GM06990 (cell line): Measurements from ENCODE around the gene PPP1R13B.
"Not testable (repeated sequence)": the region's sequence is repeated elsewhere in the genome, so short reads cannot be mapped to it uniquely, and the experiment has no call there.

Source experiments
- DNase-seq: peaks from one replicate; pipeline ENCODE4 v3.0.0-alpha.2; 2011; ENCODE audit not compliant: insufficient read length; ENCODE audit errors: extremely low read depth
- H3K27me3 ChIP-seq: replicated peaks from 2 replicates; pipeline ENCODE4 v1.6.0; 2011; ENCODE audit warnings: low read length; ENCODE audit not compliant: control insufficient read depth, insufficient read depth
- H3K36me3 ChIP-seq: 2 replicates; pipeline ENCODE4 v1.5.1; 2011; ENCODE audit warnings: low read length; ENCODE audit not compliant: control insufficient read depth, insufficient read depth
- H3K4me3 ChIP-seq: replicated peaks from 2 replicates; pipeline ENCODE4 v1.5.1; 2011; ENCODE audit warnings: low read depth, mild to moderate bottlenecking, control low read depth, low read length
- TF ChIP-seq, protein P1 (sequence below): IDR thresholded peaks from 2 replicates; pipeline ENCODE4 v1.5.1; 2011; ENCODE audit warnings: low read length, control low read depth, mild to moderate bottlenecking, inconsistent platforms; ENCODE audit not compliant: insufficient read depth, poor library complexity, severe bottlenecking

PPP1R13B gene

DNA sequence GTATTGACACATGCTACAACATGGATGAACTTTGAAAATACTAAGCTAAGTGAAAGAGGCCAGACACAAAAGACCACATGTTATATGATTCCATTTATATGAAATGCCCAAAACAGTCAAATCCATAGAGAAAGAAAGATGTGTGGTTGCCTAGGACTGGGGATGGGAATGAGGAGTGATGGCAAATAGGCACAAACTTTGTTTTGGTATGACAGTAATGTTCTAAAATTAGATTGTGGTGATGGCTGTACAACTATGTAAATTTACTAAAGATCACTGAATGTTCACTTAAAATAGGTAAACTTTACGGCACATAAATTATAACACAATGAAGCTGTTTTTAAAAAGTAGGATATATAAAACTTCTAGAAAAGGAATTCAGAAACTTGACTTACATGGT, 41.7 kb downstream of the PPP1R13B start:
- no peak for DNase-seq
- Histone ChIP-seq H3K4me3 (no peak overlapping the region), H3K36me3 (no peaks in the 10 kb centered on the region), H3K27me3 (no peaks in the 10 kb centered on the region)
- TF ChIP-seq, protein P1, sequence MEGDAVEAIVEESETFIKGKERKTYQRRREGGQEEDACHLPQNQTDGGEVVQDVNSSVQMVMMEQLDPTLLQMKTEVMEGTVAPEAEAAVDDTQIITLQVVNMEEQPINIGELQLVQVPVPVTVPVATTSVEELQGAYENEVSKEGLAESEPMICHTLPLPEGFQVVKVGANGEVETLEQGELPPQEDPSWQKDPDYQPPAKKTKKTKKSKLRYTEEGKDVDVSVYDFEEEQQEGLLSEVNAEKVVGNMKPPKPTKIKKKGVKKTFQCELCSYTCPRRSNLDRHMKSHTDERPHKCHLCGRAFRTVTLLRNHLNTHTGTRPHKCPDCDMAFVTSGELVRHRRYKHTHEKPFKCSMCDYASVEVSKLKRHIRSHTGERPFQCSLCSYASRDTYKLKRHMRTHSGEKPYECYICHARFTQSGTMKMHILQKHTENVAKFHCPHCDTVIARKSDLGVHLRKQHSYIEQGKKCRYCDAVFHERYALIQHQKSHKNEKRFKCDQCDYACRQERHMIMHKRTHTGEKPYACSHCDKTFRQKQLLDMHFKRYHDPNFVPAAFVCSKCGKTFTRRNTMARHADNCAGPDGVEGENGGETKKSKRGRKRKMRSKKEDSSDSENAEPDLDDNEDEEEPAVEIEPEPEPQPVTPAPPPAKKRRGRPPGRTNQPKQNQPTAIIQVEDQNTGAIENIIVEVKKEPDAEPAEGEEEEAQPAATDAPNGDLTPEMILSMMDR, result no peak

DNA sequence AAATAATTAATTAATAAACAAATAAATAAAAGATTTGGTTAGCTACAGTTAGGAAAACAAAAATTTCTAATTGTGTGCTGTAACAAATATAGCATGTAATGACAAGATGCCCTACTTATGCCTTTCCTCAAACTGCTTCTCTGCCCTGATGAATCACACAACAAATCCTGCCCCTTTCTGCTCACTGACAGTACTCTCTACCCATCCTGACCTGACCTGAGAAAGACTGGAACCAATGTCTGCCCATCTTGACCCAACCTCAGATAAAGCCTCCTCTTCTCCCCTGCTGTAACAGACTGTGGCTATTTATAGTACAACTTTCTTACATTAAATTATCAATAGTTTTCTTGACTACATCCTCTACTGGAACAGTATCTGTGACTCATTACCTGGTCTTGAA, 43.7 kb downstream of the PPP1R13B start:
- H3K4me3 ChIP-seq, result no peak overlapping the region
- H3K27me3 ChIP-seq, result no peaks in the 10 kb centered on the region
- H3K36me3 ChIP-seq, result no peaks in the 10 kb centered on the region
- no peak for DNase-seq
- TF ChIP-seq, protein P1, result no peak

DNA sequence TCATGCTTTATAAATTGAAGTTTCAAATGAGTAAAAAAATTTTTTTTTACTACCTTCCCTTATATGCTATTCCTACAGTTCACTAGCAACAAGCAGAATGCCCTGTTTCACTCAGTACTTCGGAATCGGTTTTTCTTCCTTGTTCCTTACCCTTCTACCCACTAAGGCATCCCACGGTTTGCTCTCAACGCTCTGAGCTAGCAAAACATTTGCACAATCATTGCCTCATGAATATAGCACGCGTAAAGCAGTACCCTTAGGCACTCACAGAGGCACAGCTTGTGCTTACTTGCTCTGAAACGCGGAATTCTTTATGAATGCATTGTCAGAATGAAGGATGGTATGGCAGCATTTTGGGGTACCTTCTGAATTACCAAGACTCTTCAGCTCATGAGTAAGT, 45.0 kb downstream of the PPP1R13B start:
- Histone ChIP-seq H3K36me3 (no peaks in the 10 kb centered on the region), H3K27me3 (no peaks in the 10 kb centered on the region), H3K4me3 (no peak overlapping the region)
- TF ChIP-seq, protein P1, result no peak
- DNase-seq, result no peak

DNA sequence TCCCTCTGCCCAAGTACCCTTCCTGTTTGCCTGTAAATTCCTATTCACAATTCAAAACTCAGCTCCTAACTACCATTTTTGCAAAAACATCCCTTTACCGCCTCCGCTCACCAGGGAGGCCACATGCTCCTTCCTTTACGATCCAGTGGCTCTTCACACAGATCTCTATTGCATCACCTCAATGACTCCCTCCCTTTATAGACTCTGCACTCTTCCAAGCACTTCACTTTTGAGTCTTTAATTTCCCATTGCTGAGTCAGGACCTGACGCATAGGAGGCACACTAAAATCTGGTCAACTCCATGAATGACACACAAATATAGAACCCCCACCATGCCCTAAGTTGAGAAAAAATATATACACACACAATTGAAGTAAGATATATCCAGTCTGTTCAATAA, 45.9 kb downstream of the PPP1R13B start:
- no peaks in the 10 kb centered on the region for H3K36me3 ChIP-seq
- no peaks in the 10 kb centered on the region for H3K27me3 ChIP-seq
- H3K4me3 ChIP-seq, result no peak overlapping the region
- no peak for DNase-seq
- TF ChIP-seq, protein P1, result no peak

DNA sequence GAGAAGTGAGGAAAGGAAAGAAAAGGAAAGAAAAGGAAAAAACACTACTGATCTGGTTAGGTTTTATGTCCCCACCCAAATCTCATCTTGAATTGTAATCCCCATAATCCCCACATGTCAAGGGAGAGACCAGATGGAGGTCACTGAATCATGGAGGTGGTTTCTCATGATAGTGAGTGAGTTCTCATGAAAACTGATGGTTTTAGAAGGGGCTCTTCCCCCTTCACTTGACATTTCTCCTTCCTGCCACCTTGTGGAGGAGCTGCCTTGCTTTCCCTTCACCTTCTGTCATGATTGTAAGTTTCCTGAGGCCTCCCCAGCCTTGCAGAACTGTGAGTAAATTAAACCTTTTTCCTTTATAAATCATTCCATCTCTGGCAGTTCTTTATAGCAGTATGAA, 54.2 kb downstream of the PPP1R13B start:
- H3K4me3 ChIP-seq, H3K27me3 ChIP-seq, H3K36me3 ChIP-seq, DNase-seq: not testable (repeated sequence)

DNA sequence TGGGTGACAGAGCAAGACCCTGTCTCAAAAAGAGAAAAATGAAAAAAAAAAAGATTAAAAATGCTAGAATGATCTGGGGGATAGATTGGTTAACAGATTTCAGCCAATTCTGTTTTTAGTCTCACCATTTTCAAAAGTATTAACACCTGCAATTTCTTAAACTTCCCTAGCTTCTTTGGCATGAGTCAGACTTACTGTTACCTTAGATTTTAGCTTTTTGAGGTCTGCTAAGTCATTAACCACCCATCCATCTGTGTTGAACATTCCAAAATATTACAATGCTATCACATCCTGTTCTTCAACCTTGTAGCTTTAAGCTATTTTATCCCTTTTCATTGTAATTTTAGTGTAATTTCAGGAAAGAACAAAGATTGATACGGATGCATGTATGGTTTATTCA, 59.3 kb downstream of the PPP1R13B start:
- Histone ChIP-seq H3K27me3 (no peaks in the 10 kb centered on the region), H3K4me3 (no peak overlapping the region), H3K36me3 (no peaks in the 10 kb centered on the region)
- TF ChIP-seq, protein P1, result no peak
- no peak for DNase-seq
